Fibroblast of upper back skin (primary cell): ENCODE results near the gene PLEKHB1.

Experiments used
- DNase-seq: peaks from one replicate; pipeline ENCODE4 v3.0.0-alpha.2; 2013

The PLEKHB1 gene, protein sequence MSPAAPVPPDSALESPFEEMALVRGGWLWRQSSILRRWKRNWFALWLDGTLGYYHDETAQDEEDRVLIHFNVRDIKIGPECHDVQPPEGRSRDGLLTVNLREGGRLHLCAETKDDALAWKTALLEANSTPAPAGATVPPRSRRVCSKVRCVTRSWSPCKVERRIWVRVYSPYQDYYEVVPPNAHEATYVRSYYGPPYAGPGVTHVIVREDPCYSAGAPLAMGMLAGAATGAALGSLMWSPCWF

GRCh38 chr11:73645972-73646631 is at the start of gene PLEKHB1:
Gene PLEKHB1 (plus strand): TSS chr11:73646581. CDS start chr11:73646609, 28 bp downstream.
- no peak for DNase-seq

DNA sequence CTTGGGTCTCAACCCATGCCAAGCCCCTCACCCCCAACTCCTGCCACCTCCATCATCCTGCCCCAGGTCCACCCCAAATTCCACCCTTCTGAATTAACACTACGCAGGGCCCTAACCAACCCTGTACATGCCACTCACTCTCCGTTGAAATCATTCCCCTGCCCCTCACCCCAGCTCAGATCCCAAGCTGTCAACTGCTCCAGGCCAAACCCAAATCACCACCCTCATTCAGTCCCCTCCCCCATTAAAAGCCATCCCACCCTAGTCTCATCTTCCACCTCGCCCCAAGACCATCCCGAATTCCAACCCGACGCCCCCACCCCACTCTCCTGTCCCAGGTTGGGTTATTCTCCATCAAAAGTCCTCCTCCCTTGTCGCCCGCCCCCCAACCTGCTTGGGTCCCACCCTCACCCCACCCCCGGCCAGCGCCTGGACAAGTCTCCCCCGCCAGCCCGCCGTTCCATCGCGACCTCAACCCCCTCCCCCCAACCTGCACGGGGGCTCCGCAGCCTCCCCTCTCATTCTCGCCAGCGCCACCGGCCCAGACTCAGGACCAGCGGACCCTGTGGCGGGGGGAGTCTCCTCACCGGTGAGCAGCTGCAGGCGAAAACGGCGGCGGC is 48.9 kb upstream of the PLEKHB1 start:
- DNase-seq = no peak

DNA sequence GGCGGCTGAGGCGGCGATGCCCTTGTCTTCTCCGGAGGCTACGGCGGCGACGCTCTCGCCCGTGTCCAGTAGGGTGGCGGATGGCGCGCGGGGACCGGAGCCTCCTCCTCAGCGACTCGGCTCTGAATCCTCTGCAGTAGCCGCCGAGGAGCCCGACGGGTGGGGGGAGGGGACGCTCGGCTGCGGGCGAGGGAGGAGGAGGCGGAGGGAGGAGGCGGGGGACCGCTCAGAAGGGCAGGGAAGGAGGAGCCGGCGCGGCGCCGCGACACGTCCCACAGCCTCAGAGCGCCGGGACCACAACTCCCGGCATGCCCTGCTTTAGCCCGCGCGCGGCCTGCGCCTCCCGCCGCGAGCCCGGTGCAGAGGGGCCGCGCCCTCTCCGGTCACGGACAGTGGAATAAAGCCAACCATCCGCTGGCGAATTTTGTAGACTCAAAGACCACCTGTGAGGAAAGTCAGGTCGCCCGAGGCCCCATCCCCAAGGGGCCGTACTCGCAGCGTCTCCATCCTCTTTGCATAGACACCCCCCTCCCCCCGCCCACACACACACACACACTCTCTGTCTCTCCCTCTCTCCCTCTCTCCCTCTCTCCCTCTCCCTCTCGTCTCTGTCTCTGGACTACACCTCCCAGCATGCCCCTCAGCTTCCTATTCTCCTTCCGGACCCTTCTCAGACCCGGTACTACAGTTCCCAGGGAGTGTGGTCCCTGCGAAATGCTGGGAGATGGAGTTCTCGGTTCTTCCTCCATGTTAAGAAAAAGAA is 48.2 kb upstream of the PLEKHB1 start, which contains the start of gene FAM168A:
Gene FAM168A, minus strand, starts transcription at position 157 of the 763 bp plus-strand sequence. CDS start 129,638 bp downstream, outside the sequence.
- peak; percentile 98 for DNase-seq

GRCh38 chr11:73598719-73599379 is 47.5 kb upstream of the PLEKHB1 start:
- no peak for DNase-seq

DNA sequence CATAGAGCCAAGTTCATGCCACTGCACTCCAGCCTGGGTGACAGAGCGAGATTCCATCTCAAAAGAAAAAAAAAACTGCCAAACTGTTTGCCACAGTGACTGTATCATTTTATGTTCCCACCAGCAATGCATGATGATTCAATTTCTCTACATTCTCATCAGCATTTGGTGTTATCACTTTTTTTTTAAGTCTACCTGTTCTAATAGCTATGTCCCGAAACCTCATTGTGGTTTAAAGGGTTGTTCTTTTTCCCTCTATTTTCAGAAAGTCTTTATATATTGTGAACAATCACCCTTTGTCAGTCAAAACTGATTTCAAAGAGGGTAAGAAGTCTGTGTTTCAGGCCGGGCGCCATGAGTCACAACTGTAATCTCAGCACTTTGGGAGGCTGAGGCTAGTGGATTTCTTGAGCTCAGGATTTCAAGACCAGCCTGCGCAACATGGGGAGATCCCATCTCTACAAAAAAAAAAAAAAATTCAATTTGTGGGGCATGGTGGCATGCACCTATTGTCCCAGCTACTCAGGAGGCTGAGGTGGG is 33.7 kb upstream of the PLEKHB1 start:
- no peak for DNase-seq

DNA sequence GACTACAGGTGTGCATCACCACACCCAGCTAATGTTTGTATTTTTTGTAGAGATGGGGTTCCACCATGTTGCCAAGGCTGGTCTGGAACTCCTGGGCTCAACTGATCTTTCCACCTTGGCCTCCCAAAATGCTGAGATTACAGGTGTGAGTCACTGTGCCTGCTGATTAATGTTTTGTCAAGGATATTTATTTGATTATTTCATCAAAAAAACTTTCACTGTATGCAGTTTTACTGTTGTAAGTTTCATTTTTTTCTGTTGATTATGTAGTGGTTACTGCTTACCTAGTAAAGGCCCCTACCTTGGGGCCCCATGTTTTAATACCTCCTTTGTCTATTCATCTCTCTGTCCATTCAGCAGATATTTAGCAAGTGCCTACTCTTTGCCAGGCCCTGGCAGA is 31.8 kb upstream of the PLEKHB1 start:
- no peak for DNase-seq

GRCh38 chr11:73622926-73623593 is 23.3 kb upstream of the PLEKHB1 start:
- DNase-seq = no peak

- DNase-seq = peak; percentile 5
These were observed 22.7 kb upstream of the PLEKHB1 start for GRCh38 chr11:73623686-73624085.

- peak; percentile 63 for DNase-seq
These were observed 20.6 kb upstream of the PLEKHB1 start for GRCh38 chr11:73625696-73626318.

GRCh38 chr11:73629907-73630306 is 16.5 kb upstream of the PLEKHB1 start:
- no peak for DNase-seq

DNA sequence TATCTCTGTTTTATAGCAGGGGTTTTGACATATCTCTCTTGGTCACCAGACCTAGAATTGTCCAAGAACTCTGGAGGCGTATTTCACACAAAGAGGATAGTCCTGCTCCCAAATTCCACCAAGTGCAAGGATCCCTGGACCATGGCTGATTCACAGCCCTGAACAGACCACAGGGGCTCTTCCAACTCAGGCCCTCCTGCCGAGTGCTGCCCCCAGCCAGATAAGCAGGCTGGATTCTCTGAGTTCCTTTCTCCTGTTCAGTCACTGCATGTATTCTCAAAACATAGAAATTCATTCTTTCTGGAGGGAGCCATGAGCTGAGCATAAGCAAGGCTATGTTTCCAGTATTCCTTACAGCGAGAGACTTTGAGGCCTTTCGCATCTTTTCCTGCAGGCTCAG is 13.4 kb upstream of the PLEKHB1 start:
- DNase-seq = no peak

DNA sequence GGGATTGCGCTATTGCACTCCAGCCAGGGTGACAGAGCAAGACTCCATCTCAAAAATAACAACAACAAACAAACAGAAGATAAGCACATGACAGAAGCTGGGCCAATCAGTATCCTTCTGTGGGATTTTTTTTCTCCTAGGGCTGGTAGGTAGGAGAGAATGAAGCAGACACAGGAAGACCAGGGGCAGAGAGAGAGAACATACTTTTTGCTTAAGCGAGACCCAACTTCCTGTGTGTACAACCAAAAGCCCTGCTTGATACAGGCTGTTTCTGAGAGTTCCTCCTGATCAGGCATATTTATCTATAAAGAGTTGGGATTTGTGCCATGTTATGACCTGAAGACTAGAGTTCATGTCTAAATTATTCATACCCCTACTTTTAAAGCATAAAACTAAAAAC is 12.4 kb upstream of the PLEKHB1 start:
- no peak for DNase-seq

- no peak for DNase-seq
These were observed 10.7 kb upstream of the PLEKHB1 start for GRCh38 chr11:73635721-73636120.

GRCh38 chr11:73636249-73636648 is 10.1 kb upstream of the PLEKHB1 start:
- no peak for DNase-seq

GRCh38 chr11:73637012-73637411 is 9.4 kb upstream of the PLEKHB1 start:
- no peak for DNase-seq

- DNase-seq = no peak
These were observed 5.8 kb upstream of the PLEKHB1 start for GRCh38 chr11:73640592-73640991.

- no peak for DNase-seq
These were observed 4.7 kb upstream of the PLEKHB1 start for GRCh38 chr11:73641668-73642067.

DNA sequence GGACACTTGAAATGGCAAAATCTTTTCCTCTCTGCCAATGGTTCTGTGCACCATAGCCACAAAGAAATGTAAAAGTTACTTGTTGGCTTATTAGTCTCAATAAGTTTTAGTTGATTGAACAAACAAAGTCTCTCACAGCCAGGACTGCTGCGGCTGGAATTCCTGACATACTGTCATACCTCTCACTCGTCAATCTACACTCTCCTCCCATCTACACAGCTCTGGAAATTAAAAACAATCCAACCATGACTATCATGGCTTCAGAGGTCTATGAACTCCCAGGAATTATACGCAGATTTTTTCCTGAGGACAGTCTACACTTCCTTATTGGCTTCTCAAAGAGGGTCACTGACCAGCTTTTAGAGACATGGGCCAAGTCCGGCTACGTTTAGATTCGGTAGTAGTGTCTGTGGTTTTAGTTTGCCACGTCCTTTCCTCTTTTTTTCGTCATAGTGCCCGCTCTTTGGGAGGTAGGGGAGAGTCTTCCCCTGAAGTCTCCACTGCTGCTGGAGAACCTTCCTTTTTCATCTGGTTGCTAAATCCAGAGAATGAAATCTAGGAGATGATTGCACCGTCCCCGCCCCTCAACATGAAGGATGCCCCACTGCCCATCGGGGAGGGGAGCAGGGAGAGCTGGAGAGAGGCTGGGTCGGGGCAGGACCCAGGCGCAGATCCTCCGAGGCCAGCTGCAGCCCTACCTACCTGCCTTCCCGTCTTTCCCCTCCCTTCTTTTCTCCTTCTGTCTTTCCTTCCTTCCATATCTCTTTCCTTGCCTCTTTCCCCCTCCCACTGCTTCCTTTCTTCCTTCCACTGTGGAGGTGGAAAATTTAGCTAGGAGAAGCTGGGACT is 1.0 kb upstream of the PLEKHB1 start:
- peak; percentile 18 for DNase-seq

DNA sequence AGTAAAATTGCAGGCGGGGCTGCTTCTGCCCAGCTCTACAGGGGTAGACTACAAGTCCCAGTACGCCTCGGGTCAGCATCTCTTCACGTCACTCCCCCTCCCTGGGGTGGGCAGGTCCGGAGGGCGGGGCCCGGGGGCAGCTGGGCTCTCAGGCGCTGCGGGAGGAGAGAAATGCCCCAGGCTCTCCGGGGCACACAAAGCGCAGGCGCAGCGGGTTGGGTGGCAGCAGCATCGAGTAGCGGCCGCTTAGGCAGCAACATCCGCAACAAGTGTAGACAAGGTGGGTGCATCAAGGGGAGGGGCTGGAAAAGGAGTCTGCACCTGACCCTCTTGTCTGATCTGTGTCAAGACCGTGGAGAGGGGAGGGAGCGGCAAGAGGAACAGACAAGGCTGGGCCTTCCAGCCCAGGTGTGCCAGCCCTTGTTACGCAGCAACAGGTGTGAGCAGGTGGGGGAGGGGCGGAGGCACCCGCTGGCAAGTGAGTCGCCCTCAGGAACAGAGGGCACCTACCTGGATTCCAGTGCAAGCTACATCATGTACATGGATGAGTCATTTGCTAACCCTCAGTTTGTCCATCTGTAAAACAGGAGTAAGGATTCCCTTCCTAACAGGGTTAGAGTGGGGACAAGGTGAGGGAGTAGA is 1.2 kb downstream of the PLEKHB1 start:
- DNase-seq = peak; percentile 67

- DNase-seq = no peak
These were observed 1.7 kb downstream of the PLEKHB1 start for GRCh38 chr11:73648121-73648520.
